NCI-H1436 treated with DMSO at 0.1 percent for 48 hours (cell line): ENCODE results near the gene DBN1.

Experiments
- DNase-seq: peaks from one replicate; lab custom pipeline; 2025; lab: John Stamatoyannopoulos, UW

The DBN1 gene

DNA sequence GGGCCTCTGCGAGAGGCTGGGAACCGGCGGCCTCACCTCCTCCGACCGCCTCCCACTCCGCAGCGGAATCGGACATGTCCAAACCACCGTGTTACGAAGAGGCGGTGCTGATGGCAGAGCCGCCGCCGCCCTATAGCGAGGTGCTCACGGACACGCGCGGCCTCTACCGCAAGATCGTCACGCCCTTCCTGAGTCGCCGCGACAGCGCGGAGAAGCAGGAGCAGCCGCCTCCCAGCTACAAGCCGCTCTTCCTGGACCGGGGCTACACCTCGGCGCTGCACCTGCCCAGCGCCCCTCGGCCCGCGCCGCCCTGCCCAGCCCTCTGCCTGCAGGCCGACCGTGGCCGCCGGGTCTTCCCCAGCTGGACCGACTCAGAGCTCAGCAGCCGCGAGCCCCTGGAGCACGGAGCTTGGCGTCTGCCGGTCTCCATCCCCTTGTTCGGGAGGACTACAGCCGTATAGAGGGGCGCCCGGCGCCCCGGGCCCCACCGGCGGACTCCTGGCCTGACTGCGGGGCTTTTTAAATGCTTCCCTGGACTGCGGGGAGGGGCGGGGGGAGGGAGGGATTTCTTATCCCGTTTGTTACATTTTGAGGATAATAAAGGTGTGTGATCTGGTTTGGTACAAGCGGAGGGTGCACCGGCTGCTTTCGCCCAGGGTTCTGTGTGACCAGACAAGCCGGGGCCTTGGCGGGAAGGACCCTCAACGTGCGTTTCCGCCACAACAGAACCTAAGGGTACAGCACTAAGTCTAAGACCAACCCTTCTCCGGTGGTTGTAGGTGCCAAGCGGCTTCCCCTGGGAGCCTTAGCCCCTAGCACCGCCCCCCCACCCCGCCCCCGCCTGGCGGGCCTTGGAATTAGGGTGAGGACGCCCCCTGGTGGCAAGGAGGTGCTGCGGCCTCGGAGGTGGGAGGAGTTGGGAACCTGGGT, 17.5 kb downstream of the DBN1 start:
- DNase-seq, result peak; percentile 53

DNA sequence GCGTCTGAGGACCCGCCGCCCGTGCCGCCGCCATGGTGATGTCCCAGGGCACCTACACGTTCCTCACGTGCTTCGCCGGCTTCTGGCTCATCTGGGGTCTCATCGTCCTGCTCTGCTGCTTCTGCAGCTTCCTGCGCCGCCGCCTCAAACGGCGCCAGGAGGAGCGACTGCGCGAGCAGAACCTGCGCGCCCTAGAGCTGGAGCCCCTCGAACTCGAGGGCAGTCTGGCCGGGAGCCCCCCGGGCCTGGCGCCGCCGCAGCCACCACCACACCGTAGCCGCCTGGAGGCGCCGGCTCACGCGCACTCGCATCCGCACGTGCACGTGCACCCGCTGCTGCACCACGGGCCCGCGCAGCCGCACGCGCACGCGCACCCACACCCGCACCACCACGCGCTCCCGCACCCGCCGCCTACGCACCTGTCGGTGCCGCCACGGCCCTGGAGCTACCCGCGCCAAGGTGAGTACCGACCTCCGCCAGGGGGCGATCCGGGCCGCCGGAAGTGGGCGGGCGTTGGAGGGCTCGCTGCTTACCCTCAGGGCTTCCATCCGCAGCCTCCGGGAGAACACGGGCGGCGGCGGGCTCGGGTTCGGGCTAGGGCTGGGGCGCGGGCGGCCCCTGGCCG, 18.3 kb downstream of the DBN1 start:
- no peak for DNase-seq

DNA sequence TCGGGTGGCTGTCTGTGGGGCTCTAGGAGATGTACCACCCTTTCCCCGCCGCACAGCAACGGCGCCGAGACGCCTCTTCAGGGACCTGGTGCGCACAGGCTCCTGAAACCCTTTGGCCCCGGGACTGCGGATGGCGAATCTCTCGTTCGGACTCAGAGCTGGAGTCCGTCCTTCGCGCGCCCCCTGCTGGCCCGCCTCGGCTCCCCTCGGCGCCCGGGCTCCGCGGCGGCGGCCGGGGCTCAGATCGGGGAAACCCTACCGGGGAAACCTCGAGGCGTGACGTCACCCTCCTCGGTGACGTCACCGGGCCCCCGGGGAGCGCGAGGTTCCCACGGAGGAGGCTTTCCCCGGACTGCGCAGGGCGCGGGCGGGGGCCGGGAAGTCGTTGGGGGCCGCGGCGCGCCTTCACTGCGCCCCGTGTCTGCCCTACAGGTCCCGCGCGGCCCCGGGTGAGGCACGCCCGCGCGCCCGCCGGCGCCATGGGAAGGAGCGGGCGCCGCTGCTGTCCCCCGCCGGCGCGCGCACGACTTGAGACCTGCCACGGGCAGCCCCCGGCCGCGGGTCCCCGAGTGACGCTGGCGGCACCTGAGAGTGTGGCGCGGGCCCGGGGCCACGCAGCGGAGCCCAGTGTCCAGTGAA, 18.9 kb downstream of the DBN1 start:
- no peak for DNase-seq

DNA sequence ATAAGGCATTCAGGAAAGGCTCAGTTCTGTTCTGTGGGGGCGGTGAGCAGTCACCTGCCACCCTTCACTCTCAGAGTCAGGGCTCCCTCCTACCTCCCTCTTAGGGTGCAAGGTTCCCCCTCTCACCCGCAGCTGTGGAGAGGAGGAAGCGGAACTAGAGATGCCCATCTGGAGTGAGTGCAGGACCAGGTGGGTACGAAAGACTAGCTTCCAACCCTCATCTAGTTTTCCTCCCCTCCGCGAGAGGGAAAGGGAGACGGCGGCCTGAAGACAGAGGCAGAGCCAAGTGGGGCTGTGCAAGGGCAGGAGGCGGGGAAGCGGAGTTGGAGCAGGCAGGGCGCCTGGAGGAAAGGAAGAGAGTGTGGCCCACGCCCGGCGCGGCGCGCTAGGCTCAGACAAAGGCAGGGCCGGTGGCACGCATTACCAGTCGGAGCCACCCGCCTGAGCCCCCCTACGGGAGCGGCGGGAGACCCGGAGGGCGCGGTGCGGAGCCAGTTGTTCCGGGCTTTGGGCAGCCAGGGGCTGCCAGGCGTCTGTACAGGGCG, 19.5 kb downstream of the DBN1 start:
- no peak for DNase-seq

DNA sequence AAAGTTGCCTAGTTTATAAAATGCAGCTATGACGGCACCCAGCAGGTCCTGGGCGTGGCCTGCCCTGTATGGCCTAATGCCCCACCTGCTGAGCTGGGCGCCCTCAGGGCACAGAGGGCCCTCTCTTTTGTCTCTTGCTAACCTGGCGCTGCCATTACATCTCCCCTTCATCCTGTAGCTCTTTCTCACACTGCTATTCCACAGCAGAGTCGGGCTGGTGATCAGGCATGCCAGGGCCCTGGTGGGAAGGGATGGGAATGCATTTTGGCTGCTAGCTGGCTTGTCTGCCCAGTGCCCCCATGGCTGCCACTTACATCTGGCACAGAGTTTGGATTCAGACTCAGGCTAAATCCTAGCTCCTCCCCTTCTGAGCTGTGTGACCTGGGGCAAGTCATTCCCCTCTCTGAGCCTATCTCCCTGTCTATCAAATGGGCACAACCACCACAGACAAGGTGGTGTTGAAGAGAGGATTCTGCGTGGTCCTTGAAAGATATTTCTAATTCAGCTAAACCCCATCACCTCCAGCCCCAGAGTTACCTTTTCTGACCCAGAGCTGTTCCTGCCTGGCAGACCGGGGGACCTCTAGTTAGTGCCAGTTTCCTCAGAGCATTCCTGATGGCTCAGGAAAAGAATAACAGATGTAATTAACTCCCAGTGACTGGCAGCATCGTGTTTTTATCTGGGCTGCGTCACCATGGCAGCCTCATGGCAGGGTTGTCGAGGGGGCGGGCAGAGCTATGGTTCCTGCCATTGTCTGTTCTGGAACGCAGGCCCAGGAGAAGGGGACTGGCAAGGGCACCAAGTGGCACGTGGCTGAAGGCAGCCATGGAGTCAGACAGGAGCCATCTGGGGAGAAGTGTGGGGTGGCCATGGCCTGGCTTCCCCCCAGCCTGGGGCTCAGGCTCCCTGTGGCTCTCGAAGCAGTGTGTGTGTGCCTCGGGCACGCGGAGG, 20.5 kb downstream of the DBN1 start:
- no peak for DNase-seq

DNA sequence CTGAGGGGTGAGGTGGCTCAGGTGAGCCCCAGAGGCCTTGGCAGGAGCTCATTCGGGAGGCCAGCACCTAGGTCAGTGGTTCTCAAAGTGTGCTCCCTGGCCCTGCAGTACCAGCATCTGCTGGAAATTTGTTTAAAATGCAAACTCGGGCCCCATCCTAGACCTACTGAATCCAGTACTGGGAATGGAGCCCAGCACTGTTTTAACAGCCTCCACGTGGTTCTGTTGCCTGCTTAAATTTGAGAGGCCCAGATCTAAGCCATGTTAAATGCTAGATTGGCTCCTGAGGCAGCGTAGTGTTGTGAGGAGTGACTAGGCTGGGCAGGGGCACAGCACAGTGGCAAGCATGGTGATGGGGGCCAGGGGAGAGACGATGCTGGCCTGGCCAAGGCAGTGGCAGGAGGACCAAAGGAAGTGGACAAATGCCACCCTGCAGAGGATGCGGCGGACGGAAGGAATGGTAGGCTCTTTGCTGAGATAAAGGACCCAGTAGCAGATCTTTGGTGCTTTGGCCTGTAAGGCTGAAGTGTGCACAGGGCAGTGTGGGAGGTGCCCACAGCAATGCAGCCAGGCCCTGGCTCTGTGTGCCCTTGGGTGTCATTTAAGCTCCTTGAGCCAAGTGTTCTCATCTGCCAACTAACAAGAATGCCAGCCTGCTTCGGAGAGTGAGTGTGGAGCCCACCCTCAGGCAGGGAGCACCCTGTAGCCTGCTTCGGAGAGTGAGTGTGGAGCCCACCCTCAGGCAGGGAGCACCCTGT, 22.6 kb downstream of the DBN1 start:
- no peak for DNase-seq

DNA sequence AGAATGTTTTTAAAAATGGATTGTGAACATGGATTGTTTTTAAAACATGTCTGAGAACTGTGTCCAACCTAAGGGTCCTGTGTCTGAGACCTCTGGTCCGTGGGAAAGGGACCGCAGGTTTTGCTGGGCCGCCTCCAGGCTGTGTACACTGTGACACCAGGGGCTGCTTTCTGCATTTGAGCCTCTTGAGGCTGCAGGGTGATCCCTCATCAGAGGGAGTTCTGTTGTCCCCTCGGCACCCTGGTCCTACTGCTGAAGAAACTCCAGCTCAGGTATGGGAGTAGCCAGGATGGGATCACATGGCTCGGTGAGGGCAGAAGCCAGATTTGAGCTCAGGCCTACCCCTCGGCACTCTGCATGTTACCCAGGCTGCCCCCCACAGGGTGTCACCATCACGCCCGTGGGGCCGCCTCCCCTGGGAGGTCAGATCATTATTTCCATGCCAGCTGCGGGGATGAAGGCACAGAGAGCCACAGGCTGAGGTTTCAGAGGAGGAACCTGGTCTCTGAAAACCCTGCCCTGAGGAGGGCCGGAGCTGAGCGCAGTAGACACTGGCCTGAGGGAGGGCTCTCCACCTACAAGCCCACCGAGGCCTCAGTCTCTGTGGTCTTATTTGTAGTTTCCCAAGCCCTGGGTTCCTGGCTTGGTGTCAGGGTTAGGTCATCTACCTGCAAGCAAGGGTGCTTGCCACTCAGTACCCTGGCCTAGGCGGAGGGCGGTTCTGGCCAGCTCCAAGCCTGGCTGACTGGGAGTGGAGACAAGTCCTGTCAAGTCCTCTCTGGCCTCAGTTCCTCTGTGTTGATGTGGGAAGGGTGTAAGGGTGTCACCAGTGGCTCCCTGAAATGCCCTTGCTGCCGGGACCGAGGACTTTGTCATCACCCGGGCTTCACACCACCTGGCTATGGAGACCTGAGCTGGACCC, 24.0 kb downstream of the DBN1 start:
- no peak for DNase-seq

DNA sequence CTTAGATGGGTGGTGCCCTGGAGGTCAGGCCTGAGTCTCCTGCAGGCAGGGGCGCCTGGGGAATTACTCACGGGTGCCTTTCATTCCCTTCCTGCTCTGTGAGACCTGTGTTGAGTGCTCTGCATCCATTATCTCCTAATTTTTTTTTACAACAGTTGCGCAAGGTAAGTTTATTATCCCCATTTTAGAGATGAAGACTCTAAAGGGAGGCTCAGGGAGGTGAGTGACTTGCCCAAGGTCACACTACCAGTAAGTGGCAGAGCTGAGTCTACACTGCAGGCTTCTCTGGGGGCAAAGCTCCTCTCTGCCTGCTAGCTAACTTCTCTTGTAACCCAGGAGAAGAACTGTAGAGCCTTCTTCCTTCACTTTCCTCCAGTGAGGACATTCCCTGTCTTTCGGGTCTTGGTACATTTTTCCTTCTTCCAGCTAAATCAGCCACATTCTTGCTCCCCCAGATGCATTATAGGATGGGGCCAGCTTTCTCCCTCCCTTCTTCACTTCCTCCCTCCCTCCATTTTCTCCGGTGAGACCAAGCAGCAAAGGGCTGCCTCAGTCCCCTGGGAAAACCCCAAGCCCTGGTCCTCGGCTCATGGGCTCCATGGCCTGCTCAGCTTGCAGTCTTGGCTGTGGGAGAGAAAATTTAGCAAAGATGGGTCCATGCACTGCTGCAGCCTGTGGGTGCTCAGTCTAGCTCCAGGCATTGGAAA, 25.0 kb downstream of the DBN1 start:
- no peak for DNase-seq

DNA sequence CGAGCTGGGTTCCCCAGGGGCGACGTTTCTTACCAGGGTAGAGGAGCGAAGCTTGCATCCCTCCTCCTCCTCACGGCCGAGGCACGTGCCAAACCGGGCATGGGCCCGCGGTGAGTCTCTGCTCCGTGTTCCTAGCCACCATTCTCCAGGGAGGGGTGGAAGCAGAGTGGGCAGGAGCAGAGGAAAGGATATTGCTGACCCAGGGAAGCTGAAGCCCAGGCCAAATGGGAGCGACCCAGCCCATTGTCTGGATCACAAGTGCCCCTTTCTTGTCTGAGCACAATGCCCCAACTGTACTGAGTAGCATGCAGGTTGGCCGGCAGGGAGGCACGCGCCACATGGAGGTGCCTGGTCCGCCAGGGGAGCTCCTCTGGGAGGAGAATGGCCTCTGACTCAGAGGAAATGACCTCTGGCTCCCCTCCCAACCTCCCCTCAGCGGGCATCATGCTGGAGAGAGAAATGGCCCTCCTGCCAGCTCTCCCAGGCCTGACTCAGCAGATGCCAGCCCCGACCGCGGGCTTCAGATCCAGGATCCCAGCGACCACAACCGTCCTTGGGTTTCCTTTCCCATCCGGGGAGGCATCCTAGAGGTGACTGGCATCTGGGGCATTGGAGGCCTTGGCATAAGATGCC, 25.7 kb downstream of the DBN1 start:
- no peak for DNase-seq

DNA sequence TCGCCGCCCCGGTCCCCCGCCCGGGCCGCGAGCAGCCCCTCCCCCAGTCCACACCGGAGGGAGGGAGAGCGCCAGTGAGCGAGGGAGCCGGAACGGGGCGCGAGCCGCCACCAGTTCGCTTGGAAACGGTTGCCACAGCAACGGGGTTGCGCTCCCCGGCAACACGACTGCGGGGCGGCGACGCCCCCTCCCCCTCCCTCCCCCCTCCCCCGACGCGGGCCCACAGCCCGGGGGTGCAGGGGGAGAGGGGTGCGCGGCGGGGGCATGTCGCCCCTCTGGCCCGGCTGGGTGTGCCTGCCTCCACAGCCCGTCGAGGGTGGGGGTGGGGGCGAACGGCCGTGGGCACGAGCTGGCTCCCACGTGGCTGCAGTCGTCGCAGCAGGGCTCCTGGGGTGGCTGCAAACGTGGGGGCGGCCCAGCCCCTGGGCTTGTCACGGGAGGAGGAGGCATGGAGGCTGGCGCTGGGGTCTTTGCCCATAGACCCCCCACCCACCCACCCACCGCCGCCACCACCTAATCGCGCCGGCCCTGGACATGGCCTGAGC, 26.3 kb downstream of the DBN1 start:
- no peak for DNase-seq

DNA sequence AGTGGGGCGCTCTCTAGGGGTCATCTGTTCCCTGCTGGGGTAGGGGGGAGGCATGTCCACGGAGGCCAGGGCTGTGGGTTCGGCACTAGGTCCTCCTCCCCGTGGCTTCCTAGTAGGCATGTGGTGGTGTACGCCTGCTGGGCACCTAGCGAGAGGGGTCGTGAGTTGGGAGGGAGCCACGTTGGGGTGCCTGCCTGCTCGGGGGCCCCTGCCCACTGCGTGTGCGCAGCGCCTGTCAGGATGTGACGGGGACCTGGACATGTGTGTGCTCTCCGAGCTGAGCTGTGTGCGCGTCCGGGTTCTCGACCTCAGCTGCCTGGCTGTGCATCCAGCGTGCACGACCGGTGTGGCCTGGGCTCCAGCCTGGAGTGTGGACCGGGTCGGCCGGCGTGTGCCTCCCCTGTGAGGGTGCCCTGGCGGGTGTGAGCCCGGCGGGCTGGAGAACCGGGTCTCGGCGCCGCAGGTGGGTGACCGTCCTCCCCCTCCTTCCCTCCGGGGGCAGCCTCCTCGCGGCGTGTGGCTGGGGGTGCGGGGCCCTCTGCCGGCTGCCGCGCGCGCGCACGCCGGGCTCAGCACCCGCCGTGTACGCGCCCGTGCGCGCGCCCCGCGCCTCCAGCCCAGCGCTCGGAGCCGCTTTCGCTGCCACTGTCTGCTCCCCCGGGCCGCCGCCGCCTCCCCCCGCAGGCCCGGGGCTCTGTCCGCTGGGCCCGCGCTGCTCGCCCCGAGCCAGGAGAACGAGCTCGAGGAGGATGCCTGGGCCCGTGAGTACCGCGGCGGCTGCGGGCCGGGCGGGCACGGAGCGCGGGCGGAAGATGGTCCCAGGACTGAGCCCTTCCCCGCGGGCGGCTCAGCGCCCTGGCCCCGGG, 27.0 kb downstream of the DBN1 start, which contains the start of gene PRR7:
Gene PRR7 (plus strand): TSS at position 615 of the 866 bp plus-strand sequence. CDS start 8,254 bp downstream, outside the sequence.
- no peak for DNase-seq

DNA sequence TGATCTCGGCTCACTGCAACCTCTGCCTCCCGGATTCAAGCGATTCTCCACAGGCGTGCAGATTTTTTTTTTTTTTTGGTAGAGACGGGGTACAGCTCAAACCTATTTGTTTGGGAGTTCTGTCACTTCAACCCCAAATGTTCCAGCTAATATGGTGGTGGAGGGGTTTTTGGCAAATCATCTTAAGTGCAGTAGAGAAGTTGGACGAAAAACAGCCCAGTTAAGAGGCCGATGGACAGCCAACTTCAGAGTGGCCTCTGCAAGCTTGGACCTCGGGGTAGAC, 27.6 kb downstream of the DBN1 start:
- no peak for DNase-seq

DNA sequence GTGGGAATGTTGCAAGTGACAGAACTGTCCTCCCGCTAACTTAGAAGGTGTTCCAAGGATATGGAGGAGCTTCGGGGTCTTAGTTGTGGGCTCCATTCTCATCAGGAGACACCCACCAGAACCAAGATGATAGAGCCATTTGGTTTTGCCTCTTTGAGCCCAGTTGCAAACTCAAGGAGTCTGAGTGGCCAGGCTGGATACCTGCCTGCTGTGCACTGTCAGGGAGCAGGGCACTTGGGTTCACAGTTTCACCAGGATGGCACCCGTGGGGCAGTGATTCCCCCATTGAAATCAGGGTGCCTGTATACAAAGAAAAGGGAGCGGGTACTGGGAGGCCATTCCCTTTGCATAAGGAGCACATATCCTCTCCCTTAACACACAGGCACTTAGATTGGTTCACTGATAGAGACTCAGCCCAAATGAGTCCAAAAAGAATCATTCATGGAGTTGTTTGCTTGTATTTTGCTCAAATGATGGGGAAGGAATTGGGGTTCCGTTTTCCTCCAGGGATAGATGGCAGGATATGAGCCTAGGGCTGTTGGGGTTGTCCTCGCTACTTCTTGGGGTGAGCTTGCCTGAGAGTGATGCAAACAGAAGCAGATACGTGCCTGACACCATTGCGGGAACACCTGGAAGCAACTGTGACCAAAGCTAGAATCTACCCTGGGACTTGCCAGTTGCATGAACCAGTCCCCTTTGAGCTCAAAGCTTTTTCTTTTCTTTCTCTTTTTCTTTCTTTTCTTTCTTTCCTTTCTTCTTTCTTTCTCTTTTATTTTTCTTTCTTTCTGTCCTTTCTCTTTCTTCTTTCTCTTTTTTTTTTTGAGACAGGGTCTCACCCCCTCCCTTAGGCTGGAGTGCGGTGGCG, 28.1 kb downstream of the DBN1 start:
- DNase-seq, result no peak

DNA sequence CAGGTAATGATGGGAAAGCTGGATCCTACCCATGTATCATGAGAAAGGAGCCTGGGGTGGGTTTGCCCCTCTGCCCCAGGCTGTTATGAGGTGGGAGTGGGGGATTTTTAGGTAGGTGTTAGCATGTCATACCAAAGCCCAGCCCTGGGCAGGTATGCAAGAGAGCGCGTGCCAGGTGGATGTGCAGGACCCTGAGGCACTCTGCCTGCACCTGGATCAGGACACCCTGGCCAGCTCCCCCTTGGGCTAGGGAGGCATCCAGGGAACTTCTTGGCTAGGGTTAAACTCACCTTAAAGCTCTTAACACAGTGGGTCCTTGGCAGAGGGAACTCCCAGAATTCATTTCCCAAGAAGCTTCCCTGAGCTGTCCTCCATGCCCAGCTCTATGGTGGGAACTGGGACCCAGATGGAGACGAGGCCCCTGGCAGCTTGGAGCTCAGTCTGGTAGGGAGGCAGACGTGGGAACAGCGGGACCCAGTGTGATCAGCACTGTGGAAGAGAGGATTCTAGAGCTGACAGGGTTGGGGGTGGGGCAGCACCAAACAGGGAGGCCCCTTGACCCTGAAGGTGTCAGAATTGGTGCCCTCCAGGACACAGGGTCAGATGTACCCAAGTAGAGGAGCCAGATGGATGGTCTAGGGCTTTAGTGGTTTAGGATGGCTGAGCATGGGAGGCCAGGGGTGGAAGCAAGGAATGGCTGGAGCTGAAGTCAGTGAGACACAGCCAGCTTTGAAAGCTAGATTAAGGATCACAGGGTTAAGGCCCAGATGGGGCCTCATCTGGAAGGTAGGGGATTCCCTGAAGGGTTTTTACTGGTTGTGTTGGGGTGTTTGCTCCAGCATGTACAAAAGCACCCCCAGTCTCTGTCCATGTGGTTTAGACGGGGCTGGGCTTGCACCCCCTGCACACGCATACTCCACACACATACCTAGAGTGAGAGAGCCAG, 29.1 kb downstream of the DBN1 start:
- no peak for DNase-seq
